Activated naive CD4-positive, alpha-beta T cell treated with anti-CD3 and anti-CD28 coated beads, Interleukin-2, amount 50 U/mL, for 72 hours (primary cell): ENCODE results near the gene HHIP. TPM values are rescaled to one million over a fixed set of nuclear protein-coding genes. Genes with fewer than 3 reads are reported as not detected.

ENCODE experiments used
- ATAC-seq, 2 donors: fragments of 150-1000 bp; cut with Tn5 transposase; 2 replicates each; pipeline ENCODE4 v1.10.0; 2021; ENCODE audit warnings: mild to moderate bottlenecking in 2 of 2, moderate library complexity in 2 of 2
- DNase-seq, 2 donors: peaks; one replicate each; pipeline ENCODE4 v3.0.0; 2021 to 2022; ENCODE audit warnings: low spot score in 2 of 2
- H3K27ac Mint-ChIP-seq, 2 donors: one replicate each; pipeline ENCODE4 v1.8.0; 2022; ENCODE audit warnings: mild to moderate bottlenecking in 2 of 2, mixed read lengths in 2 of 2
- H3K36me3 Mint-ChIP-seq, 2 donors: one replicate each; pipeline ENCODE4 v1.8.0; 2022; ENCODE audit warnings: mixed read lengths in 2 of 2
- H3K9me3 Mint-ChIP-seq, 2 donors: one replicate each; pipeline ENCODE4 v1.8.0; 2022; ENCODE audit warnings: mixed read lengths in 2 of 2
- total RNA-seq, 2 donors: library from RNA; stranded (reverse); gene quantifications; one replicate each; pipeline ENCODE4 v1.2.3, GENCODE V29; 2022

HHIP gene
- total RNA-seq, 2 donors from 2014 or later: not detected

DNA sequence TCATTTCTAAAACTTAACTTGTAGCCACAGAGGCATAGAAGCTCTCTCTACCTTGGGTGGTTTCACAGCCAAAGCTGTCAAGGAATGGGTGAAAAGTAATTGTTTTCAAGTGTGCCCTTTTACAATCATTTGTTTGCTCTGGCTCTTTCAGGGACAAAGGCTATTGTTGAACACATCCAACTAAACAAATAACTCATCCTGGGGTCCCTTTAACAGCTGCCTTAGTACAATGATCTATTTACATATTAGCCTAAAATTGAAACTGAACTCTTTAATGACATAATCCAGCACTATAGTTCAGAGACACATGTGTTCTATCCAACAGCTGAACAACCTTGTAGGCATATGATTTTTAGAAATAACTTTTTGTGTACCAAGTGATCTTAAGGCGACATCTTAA is 3.7 kb downstream of the HHIP start:
- Mint-ChIP-seq H3K9me3 (peaks cover 0 to 5% of the 10 kb centered on the region in 2 donors), H3K27ac (no peak overlapping the region), H3K36me3 (peaks cover 13 to 18% of the 10 kb centered on the region in 2 donors)
- no peak for ATAC-seq
- no peak for DNase-seq

- H3K27ac Mint-ChIP-seq: no peak overlapping the region
- ATAC-seq (no peak), DNase-seq (no peak)
- peaks cover 13 to 18% of the 10 kb centered on the region in 2 donors for H3K36me3 Mint-ChIP-seq
- peaks cover 0 to 5% of the 10 kb centered on the region in 2 donors for H3K9me3 Mint-ChIP-seq
Observed at GRCh38 chr4:144650311-144651005, 4.5 kb downstream of the HHIP start.

DNA sequence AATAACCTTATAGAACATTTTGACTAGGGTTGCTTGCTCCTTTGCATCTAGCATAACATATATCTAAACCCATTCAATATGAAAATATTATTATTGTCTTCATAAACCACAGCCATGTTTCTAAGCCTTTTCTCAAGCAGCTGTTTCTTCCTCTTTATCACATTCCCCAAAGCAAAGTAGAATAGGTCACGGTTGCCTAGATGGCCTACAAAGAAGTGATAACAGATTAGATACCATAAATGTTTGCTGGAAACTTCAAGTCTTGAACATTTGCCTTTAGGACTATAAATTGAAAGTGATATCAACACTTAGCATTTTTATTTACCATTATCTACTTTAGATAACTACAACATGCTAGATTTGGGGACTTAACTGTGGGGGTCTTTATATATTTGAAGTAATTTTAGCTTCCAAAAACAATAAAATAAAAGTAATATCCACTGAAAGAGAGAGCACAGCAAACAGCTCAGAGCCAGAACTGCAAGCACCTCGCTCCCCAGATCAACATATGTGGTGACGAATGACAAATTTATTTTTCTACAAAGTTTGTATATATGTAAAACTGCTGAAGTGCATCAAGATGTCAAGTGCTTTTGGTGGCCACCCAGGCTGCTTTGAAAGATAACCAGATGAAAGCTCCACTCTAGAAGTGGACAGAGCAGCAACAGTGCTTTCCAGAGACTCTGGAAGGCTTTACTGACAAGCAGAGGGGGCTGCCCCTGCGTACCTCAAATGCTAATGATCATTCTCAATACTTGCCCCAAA is 8.0 kb downstream of the HHIP start:
- H3K27ac Mint-ChIP-seq: no peak overlapping the region
- DNase-seq (no peak), ATAC-seq (no peak)
- H3K36me3 Mint-ChIP-seq: no peaks in the 10 kb centered on the region
- H3K9me3 Mint-ChIP-seq: no peaks in the 10 kb centered on the region

- Mint-ChIP-seq H3K9me3 (no peaks in the 10 kb centered on the region), H3K27ac (no peak overlapping the region), H3K36me3 (no peaks in the 10 kb centered on the region)
- DNase-seq (no peak), ATAC-seq (no peak)
Observed at GRCh38 chr4:144655491-144655890, 9.5 kb downstream of the HHIP start.

DNA sequence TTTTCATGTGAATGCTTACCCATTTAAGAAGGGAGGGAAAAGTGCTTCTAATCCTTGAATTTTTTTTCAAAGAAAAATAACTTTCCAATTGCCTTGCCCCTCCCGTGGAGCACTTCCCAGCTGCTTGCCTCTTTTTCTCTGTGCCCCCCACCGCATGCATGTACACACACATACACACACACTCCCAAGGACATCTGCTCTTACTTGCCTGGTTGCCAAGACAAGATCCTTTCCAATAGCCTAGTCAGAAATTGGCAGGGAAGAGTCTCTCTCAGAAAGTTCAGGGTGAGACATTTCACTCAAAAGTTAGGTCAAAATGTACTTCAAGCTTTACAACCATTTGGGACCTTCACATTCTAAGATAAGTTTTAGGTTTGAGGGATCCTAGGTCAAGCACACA is 10.9 kb downstream of the HHIP start:
- no peak for ATAC-seq
- H3K9me3 Mint-ChIP-seq: no peaks in the 10 kb centered on the region
- no peak for DNase-seq
- H3K36me3 Mint-ChIP-seq: no peaks in the 10 kb centered on the region
- no peak overlapping the region for H3K27ac Mint-ChIP-seq

DNA sequence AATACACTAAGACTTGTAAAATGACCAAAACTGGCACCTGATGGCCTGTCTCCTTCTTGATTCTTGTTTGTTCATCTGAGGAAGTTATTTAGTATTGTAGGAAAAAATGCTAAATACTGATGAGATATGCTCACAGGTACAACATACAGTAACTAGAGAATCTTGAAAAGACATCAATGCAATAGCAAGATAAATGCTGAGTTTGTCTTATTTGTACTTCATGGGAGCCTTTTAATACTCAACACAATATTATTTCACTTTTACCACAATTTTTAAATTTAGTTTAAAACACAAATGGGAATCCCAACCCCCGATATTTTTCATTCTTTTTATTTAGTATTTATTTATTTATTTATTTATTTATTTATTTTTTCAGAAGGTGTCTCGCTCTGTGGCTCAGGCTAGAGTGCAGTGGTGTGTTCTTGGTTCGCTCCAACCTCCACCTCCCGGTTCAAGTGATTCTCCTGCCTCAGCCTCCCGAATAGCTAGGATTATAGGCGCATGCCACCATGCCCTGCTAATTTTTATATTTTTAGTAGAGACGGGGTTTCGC is 12.1 kb downstream of the HHIP start:
- H3K9me3 Mint-ChIP-seq: no peaks in the 10 kb centered on the region
- DNase-seq: no peak
- H3K27ac Mint-ChIP-seq: no peak overlapping the region
- ATAC-seq: no peak
- no peaks in the 10 kb centered on the region for H3K36me3 Mint-ChIP-seq

GRCh38 chr4:144658903-144659302 is 12.9 kb downstream of the HHIP start:
- H3K27ac Mint-ChIP-seq: no peak overlapping the region
- no peaks in the 10 kb centered on the region for H3K9me3 Mint-ChIP-seq
- DNase-seq (no peak), ATAC-seq (no peak)
- H3K36me3 Mint-ChIP-seq: no peaks in the 10 kb centered on the region

DNA sequence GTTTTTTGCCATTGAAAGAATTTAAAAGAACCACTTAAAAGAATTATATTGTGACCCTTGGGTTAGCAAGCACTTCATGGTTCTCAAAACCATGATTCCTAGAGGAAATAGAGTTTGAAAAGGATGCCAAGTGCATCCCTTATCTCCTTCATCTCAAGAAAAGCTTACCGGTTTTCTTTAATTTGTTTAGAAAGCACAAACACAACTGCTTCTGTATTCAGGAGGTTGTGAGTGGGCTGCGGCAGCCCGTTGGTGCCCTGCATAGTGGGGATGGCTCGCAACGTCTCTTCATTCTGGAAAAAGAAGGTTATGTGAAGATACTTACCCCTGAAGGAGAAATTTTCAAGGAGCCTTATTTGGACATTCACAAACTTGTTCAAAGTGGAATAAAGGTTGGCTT is 13.5 kb downstream of the HHIP start:
- Mint-ChIP-seq H3K36me3 (no peaks in the 10 kb centered on the region), H3K9me3 (no peaks in the 10 kb centered on the region), H3K27ac (no peak overlapping the region)
- no peak for ATAC-seq
- no peak for DNase-seq

DNA sequence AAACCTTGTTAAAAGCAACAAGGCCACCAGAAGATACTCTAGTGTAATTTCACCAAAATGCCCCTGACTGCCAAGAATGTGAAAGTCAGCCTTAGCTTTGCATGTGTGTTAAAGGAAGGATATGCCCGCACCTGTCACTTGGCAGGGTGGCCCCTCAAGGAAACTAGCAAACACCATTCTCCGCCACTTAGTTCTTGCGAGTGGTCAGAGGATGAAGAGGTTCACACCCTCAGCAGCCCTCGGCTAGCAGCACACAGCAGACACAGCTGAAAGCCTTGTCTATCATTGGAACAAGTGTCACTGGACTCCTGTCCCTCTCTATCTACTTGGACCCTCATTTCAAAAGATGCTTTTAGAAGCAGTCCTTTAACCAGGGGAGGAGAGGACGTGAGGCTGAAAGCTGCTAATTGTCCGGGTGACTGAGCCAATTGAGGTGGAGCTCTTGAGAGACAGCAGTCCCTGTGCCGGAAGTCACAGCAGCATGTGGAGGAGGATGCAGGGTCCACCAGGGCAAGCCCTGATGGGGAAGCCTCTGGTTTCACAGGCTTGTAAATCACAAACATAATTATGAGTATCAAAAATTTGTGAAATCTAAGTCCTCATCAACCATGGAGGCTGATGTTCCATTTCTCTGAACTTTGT is 18.0 kb downstream of the HHIP start:
- no peaks in the 10 kb centered on the region for H3K9me3 Mint-ChIP-seq
- ATAC-seq (no peak), DNase-seq (no peak)
- no peaks in the 10 kb centered on the region for H3K36me3 Mint-ChIP-seq
- H3K27ac Mint-ChIP-seq: no peak overlapping the region

- Mint-ChIP-seq H3K36me3 (no peaks in the 10 kb centered on the region), H3K27ac (no peak overlapping the region), H3K9me3 (no peaks in the 10 kb centered on the region)
- ATAC-seq: no peak
- DNase-seq: no peak
Observed at GRCh38 chr4:144666539-144667175, 20.7 kb downstream of the HHIP start.

DNA sequence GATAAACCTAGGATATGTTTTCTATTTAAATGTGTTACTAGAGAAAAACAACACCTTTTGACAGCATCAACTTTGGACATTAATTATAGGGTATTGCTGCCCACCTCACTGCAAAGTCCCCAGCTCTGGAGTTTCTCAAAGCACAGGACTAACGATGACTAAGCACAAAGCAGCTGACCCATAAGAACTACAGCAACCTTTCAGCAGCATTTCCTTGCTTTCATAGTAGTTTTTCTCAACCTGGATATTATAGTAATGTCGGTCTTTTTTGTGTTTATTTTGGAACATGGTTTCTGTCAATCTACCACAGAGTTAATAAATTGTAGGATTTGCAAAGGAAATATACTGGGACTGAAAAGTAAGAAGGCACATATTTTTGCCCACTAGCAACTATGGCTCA is 21.5 kb downstream of the HHIP start:
- H3K36me3 Mint-ChIP-seq: no peaks in the 10 kb centered on the region
- no peak overlapping the region for H3K27ac Mint-ChIP-seq
- no peak for ATAC-seq

GRCh38 chr4:144670776-144671175 is 24.8 kb downstream of the HHIP start:
- Mint-ChIP-seq H3K27ac (no peak overlapping the region), H3K9me3 (no peaks in the 10 kb centered on the region), H3K36me3 (no peaks in the 10 kb centered on the region)
- ATAC-seq (no peak), DNase-seq (no peak)

More for the DNA sequence above, 21.5 kb downstream of the HHIP start:
- DNase-seq: no peak
- H3K9me3 Mint-ChIP-seq: no peaks in the 10 kb centered on the region

DNA sequence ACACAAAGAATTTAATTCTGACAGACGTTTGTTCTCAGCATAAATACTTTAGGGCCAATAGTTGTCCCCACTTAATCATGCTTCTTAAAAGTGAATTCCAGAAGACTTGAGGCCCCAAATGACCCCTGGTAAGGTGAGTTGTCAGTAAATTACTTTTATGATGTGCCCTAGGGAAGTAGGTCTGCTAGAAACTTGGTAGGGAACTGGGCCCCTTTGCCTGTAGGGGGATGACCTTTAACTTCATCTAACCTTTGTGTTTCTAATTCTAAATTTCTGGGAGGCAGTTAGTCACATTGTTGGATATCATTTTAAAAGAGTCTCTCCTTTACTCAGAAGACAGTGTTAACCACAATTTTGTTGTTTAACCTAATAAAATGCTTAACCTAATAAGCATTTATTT is 28.8 kb downstream of the HHIP start:
- ATAC-seq: no peak
- no peaks in the 10 kb centered on the region for H3K9me3 Mint-ChIP-seq
- no peaks in the 10 kb centered on the region for H3K36me3 Mint-ChIP-seq
- H3K27ac Mint-ChIP-seq: no peak overlapping the region
- DNase-seq: no peak

DNA sequence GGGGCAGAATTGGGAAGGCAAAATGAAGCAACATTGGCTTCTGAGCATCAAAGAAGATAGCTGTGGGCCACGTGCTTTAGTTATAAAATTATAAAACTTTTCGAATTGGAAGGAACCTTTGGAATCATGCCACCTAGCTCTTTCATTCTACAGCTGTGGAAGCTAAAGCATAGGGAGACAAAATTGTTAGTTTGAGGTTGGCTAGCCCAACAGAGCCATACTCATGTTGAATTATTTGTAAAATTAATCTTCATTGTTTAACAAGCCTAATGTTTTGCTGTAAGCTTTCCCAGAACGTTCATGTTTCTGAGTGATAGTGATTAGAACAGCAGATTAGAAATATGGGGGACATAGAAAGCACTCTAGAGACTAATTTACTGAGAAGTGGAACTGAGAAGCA is 35.9 kb downstream of the HHIP start:
- no peaks in the 10 kb centered on the region for H3K9me3 Mint-ChIP-seq
- H3K36me3 Mint-ChIP-seq: no peaks in the 10 kb centered on the region
- DNase-seq: no peak
- no peak overlapping the region for H3K27ac Mint-ChIP-seq
- no peak for ATAC-seq

DNA sequence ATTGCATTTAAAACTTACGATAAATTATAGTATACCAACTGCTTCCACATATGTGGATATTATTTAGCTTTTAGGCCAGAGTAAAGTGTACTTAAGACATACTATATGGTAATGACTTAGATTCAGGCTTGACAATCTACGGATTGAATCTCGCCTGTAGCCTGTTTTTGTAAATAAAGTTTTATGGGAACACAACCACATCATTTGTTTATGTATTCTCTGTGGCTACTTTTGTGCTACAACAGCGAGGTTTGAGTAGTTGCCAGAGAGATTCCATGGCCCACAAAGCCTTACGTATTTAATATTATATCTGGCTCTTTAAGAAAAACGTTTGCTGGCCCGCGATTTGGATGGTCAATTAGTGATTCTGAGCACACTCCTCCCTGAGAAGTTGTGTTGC is 37.6 kb downstream of the HHIP start:
- ATAC-seq (no peak), DNase-seq (no peak)
- Mint-ChIP-seq H3K36me3 (no peaks in the 10 kb centered on the region), H3K9me3 (no peaks in the 10 kb centered on the region), H3K27ac (no peak overlapping the region)

GRCh38 chr4:144685911-144686310 is 40.0 kb downstream of the HHIP start:
- Mint-ChIP-seq H3K9me3 (no peaks in the 10 kb centered on the region), H3K27ac (no peak overlapping the region), H3K36me3 (no peaks in the 10 kb centered on the region)
- ATAC-seq: no peak
- DNase-seq: no peak

DNA sequence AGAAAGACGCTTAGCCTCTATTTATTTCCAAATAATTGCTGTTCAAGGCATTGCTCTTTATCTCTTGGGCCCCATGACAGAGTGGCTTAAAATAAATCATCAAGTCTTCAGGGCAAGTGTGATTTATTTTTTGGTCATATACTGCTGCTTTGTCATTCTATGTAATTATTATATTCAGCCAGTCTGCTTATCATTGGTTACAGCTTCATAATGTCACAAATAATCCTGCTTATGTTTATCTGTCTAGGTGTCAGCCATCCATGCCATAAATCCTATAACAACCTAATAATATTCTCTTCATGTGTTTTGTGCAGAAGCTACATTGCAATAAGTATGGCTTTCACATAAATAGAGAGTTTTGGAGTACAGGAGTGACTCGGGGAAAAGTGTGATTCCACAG is 41.0 kb downstream of the HHIP start:
- DNase-seq (no peak), ATAC-seq (no peak)
- no peaks in the 10 kb centered on the region for H3K36me3 Mint-ChIP-seq
- H3K27ac Mint-ChIP-seq: no peak overlapping the region
- H3K9me3 Mint-ChIP-seq: no peaks in the 10 kb centered on the region
